ENCODE results near the gene GTF2E1. TPM values are rescaled to one million over a fixed set of nuclear protein-coding genes. Genes with fewer than 3 reads are reported as not detected.

The GTF2E1 gene
- total RNA-seq, 1 experiment from 2014 or later, result 78.0 TPM

DNA sequence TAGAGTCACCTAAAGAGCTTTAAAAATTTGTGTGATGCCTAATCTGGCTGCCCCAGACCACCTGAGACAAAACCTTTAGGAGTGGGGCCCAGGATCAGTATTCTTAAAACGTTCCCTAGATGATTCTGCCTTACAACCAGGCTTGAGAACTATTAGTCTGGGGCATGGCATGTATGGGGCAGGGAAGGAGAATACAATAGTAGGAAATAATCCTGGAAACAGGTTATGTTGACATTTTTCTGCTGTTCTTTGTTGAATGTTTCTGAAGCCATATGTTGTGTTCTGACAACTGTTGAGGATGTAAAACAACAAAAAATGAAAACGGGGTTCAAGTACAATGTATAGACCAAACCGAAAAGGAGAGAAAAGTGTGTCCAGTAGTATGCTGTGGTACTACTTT lies 2.9 kb downstream of the GTF2E1 start (continued):
- TF ChIP-seq, protein P1, sequence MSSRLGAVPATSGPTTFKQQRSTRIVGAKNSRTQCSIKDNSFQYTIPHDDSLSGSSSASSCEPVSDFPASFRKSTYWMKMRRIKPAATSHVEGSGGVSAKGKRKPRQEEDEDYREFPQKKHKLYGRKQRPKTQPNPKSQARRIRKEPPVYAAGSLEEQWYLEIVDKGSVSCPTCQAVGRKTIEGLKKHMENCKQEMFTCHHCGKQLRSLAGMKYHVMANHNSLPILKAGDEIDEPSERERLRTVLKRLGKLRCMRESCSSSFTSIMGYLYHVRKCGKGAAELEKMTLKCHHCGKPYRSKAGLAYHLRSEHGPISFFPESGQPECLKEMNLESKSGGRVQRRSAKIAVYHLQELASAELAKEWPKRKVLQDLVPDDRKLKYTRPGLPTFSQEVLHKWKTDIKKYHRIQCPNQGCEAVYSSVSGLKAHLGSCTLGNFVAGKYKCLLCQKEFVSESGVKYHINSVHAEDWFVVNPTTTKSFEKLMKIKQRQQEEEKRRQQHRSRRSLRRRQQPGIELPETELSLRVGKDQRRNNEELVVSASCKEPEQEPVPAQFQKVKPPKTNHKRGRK (CRISPR knock-in tag; IDR thresholded peaks at IDR 0.05; ENCODE audit: borderline replicate concordance), result no peak
- TF ChIP-seq, protein P2, sequence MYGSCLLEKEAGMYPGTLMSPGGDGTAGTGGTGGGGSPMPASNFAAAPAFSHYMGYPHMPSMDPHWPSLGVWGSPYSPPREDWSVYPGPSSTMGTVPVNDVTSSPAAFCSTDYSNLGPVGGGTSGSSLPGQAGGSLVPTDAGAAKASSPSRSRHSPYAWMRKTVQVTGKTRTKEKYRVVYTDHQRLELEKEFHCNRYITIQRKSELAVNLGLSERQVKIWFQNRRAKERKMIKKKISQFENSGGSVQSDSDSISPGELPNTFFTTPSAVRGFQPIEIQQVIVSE (CRISPR knock-in tag; IDR thresholded peaks at IDR 0.05; ENCODE audit: borderline replicate concordance), result no peak
- no peak for TF ChIP-seq CREM (CRISPR knock-in tag; IDR thresholded peaks at IDR 0.05)
- TF ChIP-seq, protein P3, sequence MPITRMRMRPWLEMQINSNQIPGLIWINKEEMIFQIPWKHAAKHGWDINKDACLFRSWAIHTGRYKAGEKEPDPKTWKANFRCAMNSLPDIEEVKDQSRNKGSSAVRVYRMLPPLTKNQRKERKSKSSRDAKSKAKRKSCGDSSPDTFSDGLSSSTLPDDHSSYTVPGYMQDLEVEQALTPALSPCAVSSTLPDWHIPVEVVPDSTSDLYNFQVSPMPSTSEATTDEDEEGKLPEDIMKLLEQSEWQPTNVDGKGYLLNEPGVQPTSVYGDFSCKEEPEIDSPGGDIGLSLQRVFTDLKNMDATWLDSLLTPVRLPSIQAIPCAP (CRISPR knock-in tag; IDR thresholded peaks at IDR 0.05), result no peak
- TF ChIP-seq TEAD1 (CRISPR knock-in tag; IDR thresholded peaks at IDR 0.05), result no peak
- no peak for TF ChIP-seq SMAD4 (CRISPR knock-in tag; IDR thresholded peaks at IDR 0.05)

DNA sequence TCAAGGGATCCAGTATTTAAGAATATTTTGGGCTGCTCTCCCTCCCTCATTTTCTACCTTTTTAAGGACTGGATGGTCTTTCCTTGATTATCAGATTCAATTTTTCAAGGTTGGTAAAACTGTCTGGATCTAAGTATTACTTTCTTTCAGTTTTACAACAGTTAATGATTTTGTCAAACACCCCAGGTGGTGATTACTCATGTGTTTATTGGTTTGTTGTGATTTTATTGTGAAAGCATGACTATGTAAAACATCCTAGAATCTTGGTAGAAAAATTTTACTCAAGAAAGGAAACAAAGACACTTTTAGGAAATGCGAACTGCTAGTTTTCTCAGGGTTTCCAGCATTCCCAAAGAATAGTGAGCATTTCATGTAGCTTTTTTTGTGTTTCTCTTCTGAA lies 7.3 kb downstream of the GTF2E1 start:
- Mint-ChIP-seq H3K4me1 (peaks cover 45% of the 10 kb centered on the region), H3K36me3 (peaks cover 41% of the 10 kb centered on the region), H3K27me3 (ENCODE audit: low read depth) (no peaks in the 10 kb centered on the region), H3K9me3 (peaks cover 10% of the 10 kb centered on the region), H3K27ac (peak overlapping the region; percentile 52), H3K4me3 (no peak overlapping the region)
- POLR2A ChIA-PET, result no interaction called here
- ATAC-seq (no peak), DNase-seq (ENCODE audit: low spot score) (no peak)
- CTCF ChIA-PET, result no interaction called here
- TF ChIP-seq, protein P4, sequence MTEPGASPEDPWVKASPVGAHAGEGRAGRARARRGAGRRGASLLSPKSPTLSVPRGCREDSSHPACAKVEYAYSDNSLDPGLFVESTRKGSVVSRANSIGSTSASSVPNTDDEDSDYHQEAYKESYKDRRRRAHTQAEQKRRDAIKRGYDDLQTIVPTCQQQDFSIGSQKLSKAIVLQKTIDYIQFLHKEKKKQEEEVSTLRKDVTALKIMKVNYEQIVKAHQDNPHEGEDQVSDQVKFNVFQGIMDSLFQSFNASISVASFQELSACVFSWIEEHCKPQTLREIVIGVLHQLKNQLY (CRISPR knock-in tag; IDR thresholded peaks at IDR 0.05), result no peak
- TF ChIP-seq NFE2L1 (CRISPR knock-in tag; IDR thresholded peaks at IDR 0.05) (no peak), RELA (CRISPR knock-in tag; IDR thresholded peaks at IDR 0.05; ENCODE audit: borderline replicate concordance) (no peak), SMAD3 (CRISPR knock-in tag; IDR thresholded peaks at IDR 0.05; ENCODE audit: borderline replicate concordance) (no peak), SMAD4 (CRISPR knock-in tag; IDR thresholded peaks at IDR 0.05) (no peak), ETV6 (CRISPR knock-in tag; IDR thresholded peaks at IDR 0.05) (no peak), NFYB (CRISPR knock-in tag; conservative IDR thresholded peaks at IDR 0.05; ENCODE audit: low read depth) (no peak), CREM (CRISPR knock-in tag; IDR thresholded peaks at IDR 0.05) (no peak)
- TF ChIP-seq, protein P5, sequence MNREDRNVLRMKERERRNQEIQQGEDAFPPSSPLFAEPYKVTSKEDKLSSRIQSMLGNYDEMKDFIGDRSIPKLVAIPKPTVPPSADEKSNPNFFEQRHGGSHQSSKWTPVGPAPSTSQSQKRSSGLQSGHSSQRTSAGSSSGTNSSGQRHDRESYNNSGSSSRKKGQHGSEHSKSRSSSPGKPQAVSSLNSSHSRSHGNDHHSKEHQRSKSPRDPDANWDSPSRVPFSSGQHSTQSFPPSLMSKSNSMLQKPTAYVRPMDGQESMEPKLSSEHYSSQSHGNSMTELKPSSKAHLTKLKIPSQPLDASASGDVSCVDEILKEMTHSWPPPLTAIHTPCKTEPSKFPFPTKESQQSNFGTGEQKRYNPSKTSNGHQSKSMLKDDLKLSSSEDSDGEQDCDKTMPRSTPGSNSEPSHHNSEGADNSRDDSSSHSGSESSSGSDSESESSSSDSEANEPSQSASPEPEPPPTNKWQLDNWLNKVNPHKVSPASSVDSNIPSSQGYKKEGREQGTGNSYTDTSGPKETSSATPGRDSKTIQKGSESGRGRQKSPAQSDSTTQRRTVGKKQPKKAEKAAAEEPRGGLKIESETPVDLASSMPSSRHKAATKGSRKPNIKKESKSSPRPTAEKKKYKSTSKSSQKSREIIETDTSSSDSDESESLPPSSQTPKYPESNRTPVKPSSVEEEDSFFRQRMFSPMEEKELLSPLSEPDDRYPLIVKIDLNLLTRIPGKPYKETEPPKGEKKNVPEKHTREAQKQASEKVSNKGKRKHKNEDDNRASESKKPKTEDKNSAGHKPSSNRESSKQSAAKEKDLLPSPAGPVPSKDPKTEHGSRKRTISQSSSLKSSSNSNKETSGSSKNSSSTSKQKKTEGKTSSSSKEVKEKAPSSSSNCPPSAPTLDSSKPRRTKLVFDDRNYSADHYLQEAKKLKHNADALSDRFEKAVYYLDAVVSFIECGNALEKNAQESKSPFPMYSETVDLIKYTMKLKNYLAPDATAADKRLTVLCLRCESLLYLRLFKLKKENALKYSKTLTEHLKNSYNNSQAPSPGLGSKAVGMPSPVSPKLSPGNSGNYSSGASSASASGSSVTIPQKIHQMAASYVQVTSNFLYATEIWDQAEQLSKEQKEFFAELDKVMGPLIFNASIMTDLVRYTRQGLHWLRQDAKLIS (CRISPR knock-in tag; IDR thresholded peaks at IDR 0.05; ENCODE audit: borderline replicate concordance), result no peak
- TF ChIP-seq, protein P6, sequence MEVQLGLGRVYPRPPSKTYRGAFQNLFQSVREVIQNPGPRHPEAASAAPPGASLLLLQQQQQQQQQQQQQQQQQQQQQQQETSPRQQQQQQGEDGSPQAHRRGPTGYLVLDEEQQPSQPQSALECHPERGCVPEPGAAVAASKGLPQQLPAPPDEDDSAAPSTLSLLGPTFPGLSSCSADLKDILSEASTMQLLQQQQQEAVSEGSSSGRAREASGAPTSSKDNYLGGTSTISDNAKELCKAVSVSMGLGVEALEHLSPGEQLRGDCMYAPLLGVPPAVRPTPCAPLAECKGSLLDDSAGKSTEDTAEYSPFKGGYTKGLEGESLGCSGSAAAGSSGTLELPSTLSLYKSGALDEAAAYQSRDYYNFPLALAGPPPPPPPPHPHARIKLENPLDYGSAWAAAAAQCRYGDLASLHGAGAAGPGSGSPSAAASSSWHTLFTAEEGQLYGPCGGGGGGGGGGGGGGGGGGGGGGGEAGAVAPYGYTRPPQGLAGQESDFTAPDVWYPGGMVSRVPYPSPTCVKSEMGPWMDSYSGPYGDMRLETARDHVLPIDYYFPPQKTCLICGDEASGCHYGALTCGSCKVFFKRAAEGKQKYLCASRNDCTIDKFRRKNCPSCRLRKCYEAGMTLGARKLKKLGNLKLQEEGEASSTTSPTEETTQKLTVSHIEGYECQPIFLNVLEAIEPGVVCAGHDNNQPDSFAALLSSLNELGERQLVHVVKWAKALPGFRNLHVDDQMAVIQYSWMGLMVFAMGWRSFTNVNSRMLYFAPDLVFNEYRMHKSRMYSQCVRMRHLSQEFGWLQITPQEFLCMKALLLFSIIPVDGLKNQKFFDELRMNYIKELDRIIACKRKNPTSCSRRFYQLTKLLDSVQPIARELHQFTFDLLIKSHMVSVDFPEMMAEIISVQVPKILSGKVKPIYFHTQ (CRISPR knock-in tag; IDR thresholded peaks at IDR 0.05), result no peak

Data from WTC11 (cell line).